HG02981 (cell line): ENCODE results near the gene TRPM5.

Source experiments
- ATAC-seq: cut with Tn5 transposase; IDR thresholded peaks from one replicate; pipeline ENCODE4 v1.9.1; 2021; ENCODE audit warnings: mild to moderate bottlenecking, moderate library complexity; ENCODE audit not compliant: unreplicated experiment

The TRPM5 gene

DNA sequence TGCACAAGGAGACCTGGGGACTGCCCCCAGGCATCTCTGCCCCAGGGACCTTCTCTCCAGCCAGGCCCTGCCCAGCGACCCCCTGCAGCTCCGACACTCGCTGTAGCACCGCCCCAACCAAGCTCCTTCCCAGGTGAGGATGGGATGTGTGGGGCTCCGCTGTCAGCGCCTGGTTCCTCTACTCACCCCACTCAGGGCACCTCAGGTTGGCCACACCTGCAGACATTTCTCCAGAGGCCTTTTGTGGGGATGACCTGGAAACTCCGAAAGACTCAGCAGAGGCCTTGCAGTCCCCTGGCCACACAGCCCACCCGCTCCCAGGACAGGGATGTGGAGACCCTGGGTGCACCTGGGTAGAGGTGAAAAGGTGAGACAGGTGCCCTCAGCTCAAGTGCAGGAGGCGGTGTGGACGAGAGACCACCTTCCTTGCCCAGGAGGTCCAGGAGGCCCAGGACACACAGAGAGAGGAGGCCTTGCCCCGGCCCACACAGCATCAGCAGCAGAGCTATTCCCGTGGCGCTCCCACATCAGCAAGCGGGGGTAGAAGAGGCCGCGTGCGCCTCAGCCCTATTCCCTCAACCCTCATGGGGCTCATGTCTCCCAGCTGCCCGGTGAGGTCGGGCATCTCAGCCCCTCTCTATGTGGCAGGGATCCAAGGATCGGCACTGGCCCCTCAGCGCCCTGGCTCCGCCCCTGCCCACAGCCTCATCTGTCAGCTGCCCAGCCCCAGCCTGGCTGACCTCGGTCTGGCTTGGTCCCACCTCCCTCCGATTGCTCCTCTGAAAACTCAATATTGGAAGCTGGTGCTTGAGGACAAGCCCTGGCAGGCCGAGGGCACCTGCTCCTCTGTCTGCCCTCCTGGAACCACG is 20.9 kb downstream of the TRPM5 start:
- ATAC-seq = no peak

- ATAC-seq = no peak
These were observed 21.7 kb downstream of the TRPM5 start for GRCh38 chr11:2422461-2423156.

- ATAC-seq = no peak
These were observed 22.3 kb downstream of the TRPM5 start for GRCh38 chr11:2421996-2422395.

DNA sequence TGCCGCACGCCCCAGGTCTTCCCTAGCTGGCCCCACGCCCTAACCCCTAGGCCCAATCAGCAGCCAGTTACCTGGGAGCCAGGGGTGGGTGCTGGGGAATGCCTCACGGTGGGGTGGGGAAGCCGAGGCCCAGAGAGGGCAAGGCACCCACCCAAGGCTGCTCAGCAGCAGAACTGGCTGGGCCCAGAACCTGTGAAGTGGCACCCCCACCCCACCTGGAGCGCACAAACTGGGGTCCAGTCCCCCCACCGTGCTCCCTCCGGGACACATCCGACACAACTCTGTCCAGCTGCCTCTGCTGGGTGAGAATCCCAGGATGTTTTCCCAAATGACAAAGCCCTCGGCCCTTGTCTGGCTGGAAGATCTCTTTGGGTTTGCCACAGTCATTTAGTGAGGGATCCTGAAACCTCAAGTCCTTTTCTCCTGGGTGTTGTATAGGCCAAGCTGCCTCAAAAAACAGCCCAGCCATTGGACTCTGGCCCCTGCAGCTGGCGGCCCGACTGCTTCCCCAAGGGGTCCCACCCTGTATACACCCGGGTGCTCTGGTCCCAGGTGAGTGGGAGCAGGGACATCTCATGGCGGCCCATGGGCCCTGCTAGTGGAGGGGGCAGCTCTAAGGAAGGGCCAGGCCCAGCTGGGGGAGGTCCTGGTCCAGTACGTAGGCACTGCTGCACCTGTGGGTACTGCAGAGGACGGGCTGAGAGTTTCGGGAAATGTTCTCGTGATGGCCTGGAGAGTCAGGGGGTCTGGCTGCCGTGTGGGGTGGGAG is 22.9 kb downstream of the TRPM5 start:
- no peak for ATAC-seq

DNA sequence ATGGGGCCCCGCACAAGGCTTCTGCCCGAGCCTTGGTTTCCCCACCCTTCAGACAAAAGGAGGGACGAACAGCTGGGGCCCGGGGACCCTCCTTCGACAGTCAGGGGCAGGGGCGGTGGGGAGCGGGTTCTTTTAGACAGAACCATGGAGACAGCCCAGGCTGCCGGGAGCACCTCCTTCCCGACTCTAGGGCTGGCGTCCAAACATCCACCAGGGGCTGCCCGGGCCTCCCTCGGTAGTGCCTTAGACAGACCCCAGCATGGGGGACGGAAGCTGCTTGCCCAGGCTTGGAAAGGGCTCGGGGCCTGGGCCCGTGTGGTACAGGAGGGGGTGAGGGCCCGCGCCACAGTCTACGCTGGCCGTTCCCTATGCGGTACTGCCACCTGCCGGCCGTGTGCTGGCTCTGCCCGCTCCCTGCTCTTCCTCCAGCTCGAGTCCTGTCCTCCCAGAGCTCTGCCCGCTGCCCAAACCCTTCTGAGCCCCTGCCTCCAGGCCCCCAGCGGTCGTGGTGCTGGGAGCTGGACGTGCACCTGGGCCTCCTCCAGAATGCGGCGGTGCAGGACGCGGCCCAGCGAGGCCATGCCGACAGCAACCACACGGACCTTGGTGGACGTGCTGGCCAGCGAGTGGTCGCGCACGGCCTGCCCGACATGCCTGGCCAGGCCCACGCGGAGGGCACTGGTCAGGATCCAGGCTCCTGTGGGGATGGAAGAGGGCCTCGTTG is 23.6 kb downstream of the TRPM5 start:
- no peak for ATAC-seq

DNA sequence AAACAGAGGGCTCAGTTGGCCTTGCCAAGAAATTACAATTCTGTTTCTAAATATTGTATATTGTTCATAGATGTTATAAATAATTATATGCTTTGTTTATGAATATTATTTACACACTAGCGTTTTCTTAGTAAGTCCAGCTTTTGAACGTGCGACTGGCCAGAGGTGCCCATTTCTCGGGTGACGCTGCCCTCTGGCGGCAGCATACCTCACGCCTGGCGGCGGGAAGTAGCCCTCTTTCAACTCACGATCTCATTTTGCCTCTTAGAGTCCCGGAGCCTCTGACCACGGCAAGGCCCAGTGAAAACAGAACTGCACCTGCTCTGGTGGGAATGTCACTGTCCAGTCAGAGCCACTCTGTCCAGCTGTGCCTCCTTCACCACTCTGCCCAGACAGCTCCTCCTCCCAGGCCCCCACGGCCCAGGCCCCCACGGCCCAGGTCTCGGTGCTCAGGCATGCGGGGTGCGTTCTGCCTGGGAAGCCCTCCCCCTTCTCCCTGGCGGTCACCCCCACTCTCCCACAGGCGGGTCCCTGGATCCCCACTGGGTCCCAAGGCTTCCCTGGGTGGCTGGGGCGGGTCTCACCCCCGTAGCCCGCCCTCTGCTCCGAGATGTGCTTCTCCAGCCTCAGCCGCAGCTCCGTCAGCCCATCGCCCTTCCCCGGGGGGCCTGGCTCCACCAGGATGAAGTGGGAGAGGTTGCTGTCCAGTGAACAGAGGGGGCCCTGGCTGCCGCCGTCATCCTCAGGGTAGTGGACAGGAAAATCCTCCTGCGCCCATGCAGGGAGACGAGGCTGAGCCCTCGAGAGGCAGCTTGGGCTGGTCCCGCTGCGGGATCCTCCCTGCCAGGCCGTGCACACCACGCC is 24.4 kb downstream of the TRPM5 start:
- no peak for ATAC-seq

GRCh38 chr11:2418693-2419360 is 25.5 kb downstream of the TRPM5 start:
- ATAC-seq = no peak

- ATAC-seq = no peak
These were observed 26.2 kb downstream of the TRPM5 start for GRCh38 chr11:2417856-2418692.

DNA sequence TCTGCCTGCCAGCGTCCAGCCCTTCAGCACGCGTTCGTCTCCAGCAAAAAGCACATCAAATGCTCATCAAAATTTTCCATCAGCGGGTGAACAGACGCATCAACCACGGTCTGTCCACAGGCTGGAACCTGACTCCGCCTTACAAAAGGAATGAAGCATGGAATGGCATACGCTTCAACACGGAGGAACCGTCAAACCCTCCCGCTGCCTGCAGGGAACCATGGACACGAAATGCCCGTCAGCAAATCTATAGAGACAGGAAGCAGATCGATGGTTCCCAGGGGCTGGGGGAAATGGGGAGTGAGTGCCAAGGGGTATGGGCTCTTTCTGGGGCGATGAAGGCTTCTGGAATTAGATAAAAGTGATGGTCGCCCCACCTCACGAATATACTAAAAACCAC is 27.5 kb downstream of the TRPM5 start:
- ATAC-seq = no peak

GRCh38 chr11:2415601-2416380 is 28.5 kb downstream of the TRPM5 start:
- ATAC-seq = no peak

DNA sequence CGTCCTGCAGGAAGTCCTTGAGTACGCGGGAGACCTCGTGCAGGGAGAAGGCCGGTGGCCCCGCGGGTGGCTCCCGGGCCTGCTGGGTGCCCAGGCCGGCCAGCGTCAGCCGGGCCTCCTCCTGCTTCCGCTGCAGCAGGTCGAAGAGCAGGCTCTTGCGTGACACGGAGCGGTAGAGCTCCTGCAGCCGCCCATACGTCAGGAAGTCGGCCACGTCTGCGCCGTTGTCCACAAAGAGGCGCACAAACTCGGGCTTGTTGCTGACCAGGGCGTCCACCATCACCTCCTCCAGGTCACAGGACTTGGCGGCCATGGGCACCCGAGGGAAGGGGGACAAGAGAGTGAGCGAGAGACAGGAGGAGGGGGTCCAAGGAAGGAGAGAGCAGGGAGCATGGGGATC is 29.1 kb downstream of the TRPM5 start:
- ATAC-seq = no peak

GRCh38 chr11:2414616-2415015 is 29.7 kb downstream of the TRPM5 start:
- ATAC-seq = no peak

GRCh38 chr11:2413742-2414579 is 30.4 kb downstream of the TRPM5 start:
- no peak for ATAC-seq

DNA sequence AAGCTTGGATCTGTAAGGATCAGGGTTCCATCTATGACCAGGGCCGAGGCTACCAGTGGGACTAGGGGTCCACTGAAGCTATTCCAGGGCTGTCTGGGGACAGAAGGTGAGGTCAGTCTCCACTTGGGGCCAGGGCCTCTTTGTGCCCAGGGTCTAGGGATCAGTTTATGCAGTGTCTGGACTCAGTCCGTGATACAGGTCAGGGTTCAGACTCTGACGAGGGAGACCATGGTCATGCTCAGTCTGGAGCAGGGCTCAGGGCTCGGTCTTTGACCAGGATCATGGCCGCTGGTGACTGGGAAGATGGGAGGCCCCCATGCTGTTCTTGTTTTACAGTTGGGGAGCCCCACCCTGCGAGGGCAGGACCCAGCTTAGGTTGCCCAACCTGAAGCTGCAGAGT is 32.0 kb downstream of the TRPM5 start:
- ATAC-seq = no peak

DNA sequence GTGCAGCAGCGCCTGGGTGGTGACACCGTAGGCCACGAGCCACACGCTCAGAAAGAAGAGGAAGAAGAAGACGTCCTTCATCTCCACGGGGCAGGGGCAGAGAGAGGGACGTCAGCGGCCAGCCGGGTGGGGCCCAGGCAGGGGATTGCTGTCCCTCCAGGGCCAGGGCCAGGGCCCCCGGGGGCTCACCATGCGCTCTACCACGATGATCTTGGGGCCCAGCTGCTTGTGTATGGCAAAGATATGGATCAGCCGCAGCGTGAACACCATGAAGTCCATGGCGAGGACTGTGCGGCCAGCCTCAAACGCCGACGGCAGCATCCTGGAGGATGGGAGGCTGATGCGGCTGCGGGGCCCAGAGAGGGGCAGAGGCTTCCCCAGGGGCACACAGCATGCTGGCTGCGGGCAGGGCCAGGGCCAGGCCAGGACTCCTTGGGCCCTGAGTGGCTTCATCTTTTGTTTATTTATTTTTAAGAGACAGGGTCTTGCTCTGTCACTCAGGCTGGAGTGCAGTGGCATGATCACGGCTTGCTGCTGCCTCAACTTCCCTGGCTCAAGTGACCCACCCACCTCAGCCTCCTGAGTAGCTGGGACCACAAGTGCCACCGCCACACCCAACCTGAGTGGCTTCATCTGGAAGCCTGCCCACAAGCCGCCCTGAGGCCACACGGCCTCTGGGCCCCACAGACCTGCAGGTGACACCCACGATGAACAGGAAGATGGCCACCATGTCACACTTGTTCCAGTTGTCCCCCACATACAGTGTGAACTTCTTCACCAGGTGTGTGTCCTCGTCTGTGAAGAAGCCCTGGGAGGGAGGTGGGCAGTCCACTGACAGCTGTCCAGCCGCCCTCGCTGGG is 32.6 kb downstream of the TRPM5 start:
- ATAC-seq = no peak

GRCh38 chr11:2410616-2411015 is 33.7 kb downstream of the TRPM5 start:
- ATAC-seq = no peak
